Activated CD4-positive, alpha-beta T cell treated with anti-CD3 and anti-CD28 coated beads for 36 hours (primary cell): ENCODE results near the gene PARG. TPM values are rescaled to one million over a fixed set of nuclear protein-coding genes. Genes with fewer than 3 reads are reported as not detected.
"Not testable (repeated sequence)": the region's sequence is repeated elsewhere in the genome, so short reads cannot be mapped to it uniquely, and the experiment has no call there.

ENCODE experiments used
- ATAC-seq: fragments of 200-7000 bp; cut with Tn5 transposase; one replicate; pipeline ENCODE4 v1.10.0; 2021; ENCODE audit warnings: mild to moderate bottlenecking, moderate library complexity
- CTCF ChIA-PET: fragments of 350-600 bp; sonication (Branson Sonifier 250); formaldehyde crosslinking; loops from one replicate; lab custom pipeline; 2021; ENCODE audit warnings: antibody characterized with exemption; lab: Charles Lee
- POLR2A ChIA-PET: fragments of 350-600 bp; sonication (Branson Sonifier 250); formaldehyde crosslinking; loops from one replicate; lab custom pipeline; 2021; ENCODE audit warnings: antibody characterized with exemption, inconsistent platforms; lab: Charles Lee
- DNase-seq: peaks from one replicate; pipeline ENCODE4 v3.0.0-alpha.2; 2020
- H3K27ac Mint-ChIP-seq: one replicate; pipeline ENCODE4 v1.8.0; 2021; ENCODE audit warnings: mixed read lengths
- H3K27me3 Mint-ChIP-seq: one replicate; pipeline ENCODE4 v1.8.0; 2021; ENCODE audit warnings: mixed read lengths
- H3K36me3 Mint-ChIP-seq: one replicate; pipeline ENCODE4 v1.8.0; 2021; ENCODE audit warnings: low read depth, mixed read lengths
- H3K4me1 Mint-ChIP-seq: one replicate; pipeline ENCODE4 v1.8.0; 2021; ENCODE audit warnings: mixed read lengths
- H3K4me3 Mint-ChIP-seq: one replicate; pipeline ENCODE4 v1.8.0; 2021; ENCODE audit warnings: mild to moderate bottlenecking, moderate library complexity, mixed read lengths
- H3K9me3 Mint-ChIP-seq: one replicate; pipeline ENCODE4 v1.8.0; 2021; ENCODE audit warnings: low read depth, mixed read lengths
- intact Hi-C, 2 experiments: fragments of 100-400 bp; cut with DNase I in 1 of 2; cut with micrococcal nuclease in 1 of 2; formaldehyde crosslinking; loops; one replicate each; pipeline versions ENCODE4 v1.14.2 to v1.15.1; 2022 to 2024; cut with DNase I, micrococcal nuclease
- total RNA-seq, 2 experiments: library from RNA; stranded (reverse); gene quantifications; one replicate each; pipeline ENCODE4 v1.2.3, GENCODE V29; 2021

The PARG gene
- 10 to 100 TPM; 33.9 to 36.1 TPM for total RNA-seq

DNA sequence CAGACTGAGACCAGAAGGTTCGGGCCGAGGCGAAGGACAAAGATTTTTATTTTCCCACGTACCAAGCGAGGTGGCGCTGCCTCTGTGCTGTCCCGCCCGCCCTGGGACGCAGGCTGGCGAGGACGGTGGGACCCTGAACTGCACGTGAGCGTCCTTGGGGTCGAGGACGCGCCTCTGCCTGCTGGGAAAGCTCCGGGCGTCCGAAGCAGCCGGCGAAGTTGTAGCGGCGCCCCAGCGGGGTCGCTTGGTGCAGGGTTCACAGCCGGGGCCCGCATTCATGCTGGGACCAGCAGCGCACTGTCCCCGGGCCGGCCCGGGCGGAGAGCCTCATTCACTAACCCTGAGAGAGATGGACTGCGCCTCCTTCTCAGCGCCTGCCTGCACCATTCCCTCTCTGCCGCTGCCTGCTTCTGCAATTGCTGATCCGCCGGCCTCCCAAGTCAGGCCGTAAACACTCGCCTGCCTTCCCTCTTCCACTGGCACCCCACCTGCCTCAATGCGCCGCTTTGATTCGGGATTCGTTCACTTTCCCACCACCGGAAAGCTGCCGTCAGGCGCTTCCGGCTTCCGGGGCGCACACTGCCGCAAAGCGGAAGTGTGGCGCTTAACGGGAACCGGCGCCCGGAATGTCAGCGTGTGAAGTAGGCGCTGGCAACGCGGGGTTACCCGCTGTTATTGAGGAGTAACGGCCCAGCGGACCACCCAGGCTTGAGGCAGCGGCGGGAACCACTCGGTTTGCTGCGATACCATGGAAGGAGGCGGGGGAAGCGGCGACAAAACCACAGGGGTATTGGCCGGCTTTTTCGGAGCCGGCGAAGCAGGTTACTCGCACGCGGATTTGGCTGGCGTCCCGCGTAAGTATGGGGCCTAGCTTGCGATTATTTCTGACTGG is at the start of gene PARG, which contains the start of gene TIMM23B:
TSS of gene PARG (minus strand) at position 581 of the 892 bp plus-strand sequence. CDS start at position 279, 302 bp downstream.
TSS of gene TIMM23B (plus strand) at position 607 of the 892 bp plus-strand sequence. CDS start at position 749, 142 bp downstream.
- ATAC-seq (peak; percentile 85), DNase-seq (peak; percentile 91)
- intact Hi-C loops, H3K9me3 Mint-ChIP-seq, CTCF ChIA-PET, H3K27me3 Mint-ChIP-seq, POLR2A ChIA-PET: not testable (repeated sequence)
- Mint-ChIP-seq H3K27ac (peak within 1 kb of the TSS; percentile 94), H3K36me3 (peaks cover 18% of the 10 kb centered on the region), H3K4me3 (peak within 1 kb of the TSS; percentile 95), H3K4me1 (peaks cover 37% of the 10 kb centered on the region)

DNA sequence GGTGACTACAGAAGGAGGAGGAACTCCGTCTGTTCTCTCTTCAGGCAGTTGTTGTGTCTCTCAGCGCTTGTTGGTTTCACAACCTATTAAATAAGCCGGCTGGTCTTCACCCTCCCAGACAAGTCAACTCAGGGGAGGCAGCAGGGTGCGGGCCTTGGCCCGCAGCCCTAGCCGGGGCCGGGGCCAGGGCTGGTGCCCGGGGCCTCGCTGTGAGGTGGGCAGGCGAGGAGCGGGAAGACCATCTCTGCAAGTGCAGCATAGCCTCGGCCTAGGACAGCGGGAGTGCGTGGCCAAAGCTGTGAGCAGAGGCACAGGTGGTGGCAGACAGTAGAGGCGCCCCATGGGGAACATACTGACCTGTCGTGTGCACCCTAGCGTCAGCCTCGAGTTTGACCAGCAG is 46.5 kb upstream of the PARG start, which contains the start of gene AGAP6:
TSS of gene AGAP6 (plus strand) at position 31 of the 400 bp plus-strand sequence. CDS start at position 341, 310 bp downstream.
- H3K9me3 Mint-ChIP-seq, POLR2A ChIA-PET, H3K27ac Mint-ChIP-seq, intact Hi-C loops, ATAC-seq, H3K4me3 Mint-ChIP-seq, H3K27me3 Mint-ChIP-seq, CTCF ChIA-PET, DNase-seq, H3K4me1 Mint-ChIP-seq: not testable (repeated sequence)
- peaks cover 19% of the 10 kb centered on the region for H3K36me3 Mint-ChIP-seq

DNA sequence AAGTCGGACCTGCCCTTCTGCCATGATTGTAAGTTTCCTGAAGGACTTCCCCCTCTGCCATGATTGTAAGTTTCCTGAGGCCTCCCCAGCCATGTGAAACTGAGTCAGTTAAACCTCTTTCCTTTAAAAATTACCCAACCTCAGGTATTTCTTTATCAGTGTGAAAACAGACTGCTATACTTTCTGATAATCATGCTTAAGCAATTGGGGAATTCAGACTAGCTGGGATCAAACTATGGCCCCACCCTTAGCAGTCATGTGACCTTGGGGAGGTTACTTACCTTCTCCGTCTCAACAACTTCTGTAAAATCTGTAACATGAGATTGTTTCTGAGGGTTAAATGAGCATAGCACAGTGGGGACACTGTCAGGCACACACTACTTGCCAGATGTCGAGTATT is 45.4 kb upstream of the PARG start:
- peaks cover 18% of the 10 kb centered on the region for H3K36me3 Mint-ChIP-seq
- H3K9me3 Mint-ChIP-seq, H3K27me3 Mint-ChIP-seq, DNase-seq, H3K4me3 Mint-ChIP-seq, ATAC-seq, POLR2A ChIA-PET, intact Hi-C loops, H3K27ac Mint-ChIP-seq, CTCF ChIA-PET, H3K4me1 Mint-ChIP-seq: not testable (repeated sequence)

DNA sequence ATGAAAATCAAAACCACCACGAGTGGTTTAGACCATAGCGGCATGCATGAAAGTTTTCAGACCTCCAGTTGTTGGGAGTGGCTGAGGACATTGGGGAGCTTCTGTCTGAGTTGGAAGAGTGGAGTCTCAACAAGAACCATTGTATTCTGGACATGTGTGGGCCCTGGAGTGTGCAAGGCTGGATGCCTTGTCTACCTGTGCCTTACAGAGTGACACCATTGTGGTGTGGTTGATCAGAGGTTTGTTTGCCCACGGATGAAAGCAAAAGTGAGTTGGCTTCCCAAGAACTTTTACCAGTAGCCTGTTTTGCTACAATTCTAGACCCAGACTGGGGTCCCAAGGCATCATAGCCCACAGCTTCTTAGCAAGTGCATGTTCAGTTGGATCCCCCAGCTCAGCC is 35.9 kb upstream of the PARG start:
- H3K4me1 Mint-ChIP-seq, CTCF ChIA-PET, POLR2A ChIA-PET, DNase-seq, H3K27me3 Mint-ChIP-seq, H3K9me3 Mint-ChIP-seq, H3K4me3 Mint-ChIP-seq, H3K27ac Mint-ChIP-seq, intact Hi-C loops: not testable (repeated sequence)
- ATAC-seq = peak; percentile 33
- H3K36me3 Mint-ChIP-seq = peaks cover 14% of the 10 kb centered on the region

DNA sequence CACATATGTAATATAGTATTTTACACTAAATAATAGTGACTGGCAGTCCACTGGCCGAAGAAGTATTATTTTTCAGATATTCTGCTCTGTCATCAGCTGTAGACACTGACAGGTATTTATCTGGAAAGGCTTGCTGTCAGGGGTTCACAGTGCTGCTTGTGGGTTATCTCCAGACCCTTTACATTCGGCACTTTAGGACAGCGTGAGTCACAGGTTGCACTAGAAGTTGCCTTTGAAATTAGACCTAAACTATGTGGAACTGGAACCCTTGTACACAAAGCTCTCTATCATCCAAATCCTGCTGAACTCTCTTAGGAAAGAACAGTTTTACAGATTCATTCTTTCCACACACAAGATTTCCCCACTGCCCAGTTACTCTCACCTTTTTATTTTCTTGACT is 30.3 kb upstream of the PARG start:
- H3K27me3 Mint-ChIP-seq, H3K4me1 Mint-ChIP-seq, POLR2A ChIA-PET, H3K27ac Mint-ChIP-seq, H3K4me3 Mint-ChIP-seq, intact Hi-C loops, CTCF ChIA-PET, ATAC-seq, H3K9me3 Mint-ChIP-seq, DNase-seq: not testable (repeated sequence)
- peaks cover 16% of the 10 kb centered on the region for H3K36me3 Mint-ChIP-seq

DNA sequence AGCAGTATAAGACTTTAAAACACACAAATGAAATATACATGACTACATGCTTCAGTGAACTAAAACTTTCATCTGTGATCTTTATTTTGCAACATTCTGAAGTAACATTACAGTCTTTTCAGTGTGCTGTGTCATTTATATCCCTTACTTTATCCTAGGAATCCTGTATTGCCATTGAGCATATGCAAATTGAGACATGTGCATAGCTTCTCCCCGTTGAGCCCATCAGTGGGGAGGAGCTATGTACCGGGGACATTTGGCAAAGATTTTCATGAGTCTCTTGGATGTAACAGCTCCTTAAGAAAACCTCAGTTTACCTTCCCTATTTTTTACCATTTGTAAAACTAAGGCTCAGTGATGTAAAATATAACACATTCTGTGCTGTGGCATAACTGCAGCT is 29.6 kb upstream of the PARG start:
- H3K36me3 Mint-ChIP-seq = peaks cover 15% of the 10 kb centered on the region
- H3K9me3 Mint-ChIP-seq, intact Hi-C loops, POLR2A ChIA-PET, CTCF ChIA-PET, DNase-seq, H3K27me3 Mint-ChIP-seq, H3K4me3 Mint-ChIP-seq, H3K27ac Mint-ChIP-seq, H3K4me1 Mint-ChIP-seq, ATAC-seq: not testable (repeated sequence)

DNA sequence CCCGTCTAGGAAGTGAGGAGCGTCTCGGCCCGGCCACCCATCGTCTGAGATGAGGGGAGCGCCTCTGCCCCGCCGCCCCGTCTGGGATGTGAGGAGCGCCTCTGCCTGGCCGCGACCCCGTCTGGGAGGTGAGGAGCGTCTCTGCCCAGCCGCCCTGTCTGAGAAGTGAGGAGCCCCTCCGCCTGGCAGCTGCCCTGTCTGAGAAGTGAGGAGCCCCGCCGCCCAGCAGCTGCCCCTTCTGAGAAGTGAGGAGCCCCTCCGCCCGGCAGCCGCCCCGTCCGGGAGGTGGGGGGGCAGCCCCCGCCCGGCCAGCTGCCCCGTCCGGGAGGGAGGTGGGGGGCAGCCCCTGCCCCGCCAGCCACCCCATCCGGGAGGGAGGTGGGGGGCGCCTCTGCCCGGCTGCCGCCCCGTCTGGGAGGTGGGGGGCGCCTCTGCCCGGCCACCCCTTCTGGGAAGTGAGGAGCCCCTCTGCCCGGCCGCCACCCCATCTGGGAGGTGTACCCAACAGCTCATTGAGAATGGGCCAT is 28.6 kb upstream of the PARG start:
- H3K4me3 Mint-ChIP-seq, H3K4me1 Mint-ChIP-seq, ATAC-seq, POLR2A ChIA-PET, CTCF ChIA-PET, DNase-seq, H3K27ac Mint-ChIP-seq, intact Hi-C loops, H3K27me3 Mint-ChIP-seq, H3K9me3 Mint-ChIP-seq: not testable (repeated sequence)
- peaks cover 24% of the 10 kb centered on the region for H3K36me3 Mint-ChIP-seq

DNA sequence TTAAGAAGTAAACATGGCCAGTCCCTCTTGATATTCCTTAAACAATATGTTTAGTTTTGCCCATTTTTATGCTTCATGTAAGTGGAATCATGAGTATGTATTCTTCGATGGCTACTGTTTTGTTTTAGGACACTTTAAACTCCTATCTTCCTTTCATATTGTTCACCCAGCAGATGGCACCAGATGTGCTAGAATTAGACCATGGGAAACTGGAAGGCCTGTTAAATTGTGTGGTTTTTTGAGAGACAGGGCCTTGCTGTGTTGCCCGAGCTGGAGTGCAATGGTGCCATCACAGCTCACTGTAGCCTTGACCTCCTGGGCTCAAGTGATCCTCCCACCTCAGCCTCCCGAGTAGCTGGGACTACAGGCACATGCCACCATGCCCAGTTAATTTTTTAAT is 11.3 kb upstream of the PARG start:
- H3K27ac Mint-ChIP-seq, DNase-seq, CTCF ChIA-PET, H3K9me3 Mint-ChIP-seq, POLR2A ChIA-PET, H3K4me3 Mint-ChIP-seq, H3K27me3 Mint-ChIP-seq, H3K4me1 Mint-ChIP-seq, intact Hi-C loops: not testable (repeated sequence)
- H3K36me3 Mint-ChIP-seq = peaks cover 30% of the 10 kb centered on the region
- ATAC-seq = peak; percentile 36

DNA sequence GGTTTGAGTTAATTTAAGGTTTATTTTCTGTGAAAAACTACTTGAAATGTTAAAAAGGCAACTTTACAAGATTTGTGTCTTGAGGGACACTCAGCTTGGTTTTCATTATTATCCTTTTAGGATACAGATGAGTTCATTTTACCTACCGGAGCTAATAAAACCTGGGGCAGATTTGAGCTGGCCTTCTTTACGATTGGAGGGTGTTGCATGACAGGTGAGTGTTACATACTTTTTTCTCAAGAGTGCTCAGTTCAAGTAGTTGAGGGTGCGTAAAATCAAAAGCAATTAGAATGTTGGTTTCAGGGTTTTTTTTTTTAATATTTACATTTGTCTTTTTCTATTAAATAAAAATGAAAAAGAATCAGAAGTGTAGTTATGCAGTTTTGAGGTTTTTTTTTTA is 10.2 kb upstream of the PARG start:
- H3K27me3 Mint-ChIP-seq, H3K4me3 Mint-ChIP-seq, H3K27ac Mint-ChIP-seq, CTCF ChIA-PET, intact Hi-C loops, H3K4me1 Mint-ChIP-seq, DNase-seq, POLR2A ChIA-PET, H3K9me3 Mint-ChIP-seq, ATAC-seq: not testable (repeated sequence)
- H3K36me3 Mint-ChIP-seq = peaks cover 30% of the 10 kb centered on the region

DNA sequence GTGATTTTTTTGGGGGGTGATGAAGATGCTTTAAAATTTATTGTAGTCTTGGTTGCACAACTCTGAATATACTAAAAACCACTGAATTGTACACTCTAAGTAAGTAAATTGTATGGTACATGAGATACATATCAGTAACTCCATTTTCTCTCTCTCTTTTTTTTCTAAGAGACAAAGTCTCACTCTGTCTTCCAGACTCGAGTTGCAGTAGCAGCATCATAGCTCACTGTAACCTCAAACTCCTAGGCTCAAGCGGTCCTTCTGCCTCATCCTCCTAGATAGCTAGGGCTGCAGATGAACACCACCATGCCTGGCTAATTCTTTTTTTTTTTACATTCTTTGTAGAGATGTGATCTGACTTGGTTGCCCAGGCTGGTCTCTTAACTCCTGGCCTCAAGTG is 6.9 kb upstream of the PARG start:
- intact Hi-C loops = not testable (repeated sequence)
- peak; percentile 16 for ATAC-seq

DNA sequence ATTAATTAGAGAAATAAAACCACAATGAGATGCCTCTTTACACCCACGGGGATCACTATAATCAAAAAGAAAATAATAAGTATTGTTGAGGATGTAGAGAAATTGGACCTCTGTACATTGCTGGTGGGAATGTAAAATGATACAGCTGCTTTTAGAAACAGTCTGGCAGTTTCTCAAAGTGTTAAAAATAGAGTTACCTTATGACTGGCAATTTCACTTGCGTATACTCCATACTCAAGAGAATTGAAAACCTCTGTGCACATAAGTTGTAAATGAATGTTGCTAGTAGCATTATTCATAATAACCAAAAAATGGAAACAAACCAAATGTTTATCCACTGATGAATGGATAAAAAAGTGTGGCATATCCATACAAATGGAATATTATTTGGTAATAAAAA is 6.3 kb upstream of the PARG start:
- intact Hi-C loops, H3K9me3 Mint-ChIP-seq, H3K4me3 Mint-ChIP-seq, CTCF ChIA-PET, DNase-seq, H3K27me3 Mint-ChIP-seq, H3K27ac Mint-ChIP-seq, POLR2A ChIA-PET: not testable (repeated sequence)
- H3K4me1 Mint-ChIP-seq = peaks cover 21% of the 10 kb centered on the region
- peak; percentile 65 for ATAC-seq
- H3K36me3 Mint-ChIP-seq = peaks cover 31% of the 10 kb centered on the region

More for the DNA sequence above, 6.9 kb upstream of the PARG start:
- H3K27me3 Mint-ChIP-seq, H3K9me3 Mint-ChIP-seq, POLR2A ChIA-PET, CTCF ChIA-PET, H3K4me3 Mint-ChIP-seq, H3K27ac Mint-ChIP-seq, DNase-seq: not testable (repeated sequence)
- H3K4me1 Mint-ChIP-seq = peaks cover 17% of the 10 kb centered on the region
- peaks cover 31% of the 10 kb centered on the region for H3K36me3 Mint-ChIP-seq

DNA sequence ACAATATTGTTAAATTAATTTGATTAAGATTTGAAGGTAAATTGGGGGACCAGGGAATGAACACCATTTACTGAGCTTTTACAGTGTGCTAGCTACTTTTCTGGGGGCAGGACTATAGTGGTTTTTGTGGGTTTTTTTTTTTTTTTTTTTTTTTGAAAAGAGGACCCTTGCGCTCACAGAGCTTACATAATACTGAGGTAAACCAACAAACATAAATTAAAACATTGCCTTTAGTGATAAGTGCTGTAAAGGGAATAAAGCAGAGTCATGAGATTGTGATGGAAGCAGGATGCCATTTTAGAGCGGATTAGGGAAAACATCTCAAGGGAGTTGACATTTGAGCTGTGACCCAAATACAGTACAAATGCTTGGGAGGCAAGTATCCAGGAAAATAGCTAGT is 1.8 kb upstream of the PARG start:
- intact Hi-C loops, ATAC-seq, H3K9me3 Mint-ChIP-seq, H3K27me3 Mint-ChIP-seq, CTCF ChIA-PET, POLR2A ChIA-PET, DNase-seq: not testable (repeated sequence)
- H3K36me3 Mint-ChIP-seq = peaks cover 25% of the 10 kb centered on the region
- peak overlapping the region; percentile 37 for H3K27ac Mint-ChIP-seq
- H3K4me3 Mint-ChIP-seq = peak overlapping the region; percentile 95
- peaks cover 31% of the 10 kb centered on the region for H3K4me1 Mint-ChIP-seq
